Measurements from ENCODE around the gene BICC1. TPM values are rescaled to one million over a fixed set of nuclear protein-coding genes. Genes with fewer than 3 reads are reported as not detected.

Gene BICC1
- total RNA-seq, 1 donor from 2014 or later = 32.5 TPM

DNA sequence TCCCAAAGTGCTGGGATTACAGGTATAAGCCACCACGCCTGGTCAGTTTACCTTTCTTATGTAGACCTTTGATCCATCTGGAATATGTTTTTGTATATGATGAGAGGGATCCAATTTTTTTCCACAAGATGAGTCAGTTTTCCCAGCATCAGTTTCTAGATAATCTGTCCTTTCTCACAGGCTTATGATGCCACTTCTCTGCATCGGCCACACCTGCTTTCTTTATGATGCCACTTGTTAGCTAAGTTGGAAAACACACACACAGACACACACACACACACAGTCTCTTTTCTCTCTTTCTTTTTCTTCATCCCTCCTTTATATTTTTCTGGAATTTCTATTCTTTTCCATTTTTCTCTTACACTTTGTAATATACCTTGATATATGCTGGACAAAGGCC is 240.8 kb downstream of the BICC1 start:
- DNase-seq = no peak

DNA sequence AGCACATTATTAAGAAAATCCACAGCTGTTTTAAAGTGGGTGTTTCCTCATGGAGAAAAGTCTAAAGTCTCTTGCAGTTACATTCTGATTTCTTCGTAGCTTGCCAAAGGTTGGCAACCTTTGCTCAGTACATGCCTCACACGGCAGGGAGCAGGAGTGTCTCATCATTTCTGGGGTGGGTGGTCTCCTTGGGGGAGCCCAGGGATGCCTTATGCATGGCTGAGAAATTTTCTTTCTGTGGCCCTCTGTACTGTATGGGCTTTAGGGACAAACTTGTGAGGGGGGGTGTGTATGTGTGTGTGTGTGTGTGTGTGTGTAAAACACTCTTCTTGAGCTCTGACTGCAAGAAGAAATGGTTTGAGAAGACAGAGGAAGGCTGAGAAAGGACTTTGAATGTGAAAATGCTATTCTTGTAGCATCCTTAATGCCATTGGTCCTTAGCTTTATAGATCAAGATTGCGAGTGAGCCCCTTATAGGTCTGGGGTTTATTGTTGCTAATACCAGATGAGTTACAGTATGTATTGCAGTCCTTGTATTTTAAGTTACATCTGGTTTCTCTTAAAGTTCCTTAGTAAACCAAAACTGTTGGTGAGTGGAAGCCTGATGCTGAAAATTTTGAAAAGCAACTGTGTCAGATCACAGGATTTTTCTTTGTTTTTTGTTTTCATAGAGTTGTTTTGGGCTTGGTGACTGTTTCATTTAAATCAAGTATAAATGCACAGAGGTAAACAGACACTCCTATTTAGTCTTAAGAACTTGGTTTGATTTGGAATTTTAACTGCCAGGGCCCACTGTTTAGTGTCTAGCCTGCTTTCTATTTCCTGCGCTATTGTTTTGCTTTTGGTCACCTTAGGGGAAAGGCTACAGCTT is 242.0 kb downstream of the BICC1 start:
- DNase-seq = peak; percentile 45

DNA sequence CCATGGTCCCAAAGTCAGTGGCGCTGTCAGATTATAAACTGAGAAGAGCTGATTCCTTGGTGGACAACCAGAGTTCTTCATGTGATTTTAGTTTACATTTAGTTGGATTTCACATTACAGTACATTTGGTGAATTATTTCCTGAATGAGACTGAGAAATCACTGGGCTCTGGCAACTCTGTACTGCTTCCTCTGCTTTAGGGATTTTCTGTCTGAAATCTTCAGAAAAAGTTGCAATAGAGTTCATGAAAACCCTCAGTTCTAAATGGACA is 242.6 kb downstream of the BICC1 start:
- peak; percentile 45 for DNase-seq

DNA sequence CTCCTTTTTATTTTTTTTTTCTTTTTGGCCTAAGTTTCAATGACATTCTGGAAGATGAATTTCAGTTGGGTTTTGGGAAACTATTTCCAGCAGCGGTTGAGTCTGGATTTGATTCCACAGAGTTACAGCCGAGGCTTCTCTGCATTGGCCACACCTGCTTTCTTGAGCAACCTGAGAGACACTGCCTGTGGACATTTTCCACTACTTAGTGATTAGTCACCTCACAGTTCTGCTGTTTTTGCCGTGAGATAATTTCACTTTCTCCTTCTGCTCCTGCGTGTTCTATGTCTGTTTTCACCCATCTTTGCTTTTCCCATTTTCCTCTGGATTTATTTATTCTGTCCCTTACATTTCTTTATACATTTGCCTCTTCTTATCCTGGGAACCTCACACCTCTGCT is 243.0 kb downstream of the BICC1 start:
- DNase-seq = peak; percentile 66

DNA sequence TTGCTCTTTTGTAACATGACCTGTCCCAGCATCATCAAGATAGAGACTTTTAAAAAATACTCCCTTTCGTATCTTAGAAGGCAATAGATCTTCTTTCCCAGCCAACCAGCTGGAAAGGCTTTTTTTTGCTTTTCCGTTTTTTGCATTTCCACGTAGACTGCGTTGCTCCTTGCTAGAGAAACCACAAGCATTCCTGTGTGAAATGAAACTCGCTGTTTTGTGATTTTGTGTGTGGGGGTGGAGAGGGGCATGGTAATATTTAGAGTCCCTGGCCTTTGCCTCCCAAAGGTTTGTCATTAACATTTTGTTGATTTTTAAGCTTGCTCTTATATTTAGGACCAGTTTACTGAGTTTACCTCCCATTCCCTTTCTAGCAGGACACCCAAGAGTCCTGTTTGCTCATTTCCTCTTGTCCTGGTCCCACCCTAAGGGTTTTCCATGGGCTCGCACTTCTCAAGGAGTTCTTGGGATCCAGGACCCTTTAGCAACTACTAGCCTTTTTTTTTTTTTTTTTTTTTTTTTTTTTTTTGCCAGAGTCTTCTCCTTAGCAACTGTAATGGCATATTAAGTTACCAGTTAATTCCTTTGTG is 243.6 kb downstream of the BICC1 start:
- no peak for DNase-seq

DNA sequence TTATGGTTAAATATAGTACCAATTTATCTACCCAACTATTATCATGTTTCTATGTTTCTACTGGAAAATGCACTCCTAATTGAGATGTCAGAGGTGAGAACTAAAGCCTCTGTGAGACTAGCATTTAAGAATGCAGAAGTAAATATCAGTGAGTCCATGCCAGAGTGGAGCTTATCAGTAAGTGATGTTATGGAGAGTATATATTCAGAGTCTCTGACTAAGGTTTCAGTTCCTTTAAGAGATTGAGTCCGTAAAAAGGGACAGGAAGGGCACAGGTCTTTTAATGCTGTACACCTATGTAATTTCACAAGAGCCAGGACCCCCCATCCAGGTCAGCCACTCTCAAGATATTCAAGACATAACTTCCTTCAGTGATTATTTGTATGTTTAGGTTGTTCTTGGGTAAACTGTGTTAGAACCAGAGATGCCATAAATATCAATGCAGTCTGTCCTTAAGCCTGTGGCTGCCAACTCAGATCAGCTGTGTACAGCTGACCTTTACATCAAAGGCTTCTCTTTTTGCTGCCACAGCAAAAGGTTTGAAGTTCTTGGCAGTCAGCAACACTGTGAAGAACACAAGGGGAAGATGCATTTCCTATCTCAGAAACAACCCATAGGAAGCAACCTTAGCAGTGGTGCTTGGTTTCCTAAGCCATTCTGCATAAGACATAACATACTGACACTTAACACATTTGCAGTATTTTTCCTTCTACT is 244.8 kb downstream of the BICC1 start:
- peak; percentile 45 for DNase-seq

DNA sequence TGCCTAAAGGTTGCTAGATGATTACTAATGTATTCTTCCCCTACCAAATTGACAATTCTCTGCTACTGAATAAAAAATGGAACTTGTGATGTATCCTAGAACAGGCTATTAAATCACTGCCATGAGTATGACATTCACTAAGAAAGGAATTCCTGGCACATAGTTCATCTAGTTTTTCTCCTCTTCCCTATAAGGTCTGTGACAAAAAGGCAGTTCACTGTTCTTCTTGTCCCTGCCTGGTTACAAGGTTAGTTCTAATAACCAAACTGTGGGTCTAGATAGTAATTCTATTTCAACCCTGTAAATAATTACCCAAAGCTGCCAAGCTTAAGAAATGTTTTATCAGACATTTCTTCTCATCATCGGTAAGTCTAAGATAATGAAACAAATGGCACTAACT is 245.6 kb downstream of the BICC1 start:
- no peak for DNase-seq

DNA sequence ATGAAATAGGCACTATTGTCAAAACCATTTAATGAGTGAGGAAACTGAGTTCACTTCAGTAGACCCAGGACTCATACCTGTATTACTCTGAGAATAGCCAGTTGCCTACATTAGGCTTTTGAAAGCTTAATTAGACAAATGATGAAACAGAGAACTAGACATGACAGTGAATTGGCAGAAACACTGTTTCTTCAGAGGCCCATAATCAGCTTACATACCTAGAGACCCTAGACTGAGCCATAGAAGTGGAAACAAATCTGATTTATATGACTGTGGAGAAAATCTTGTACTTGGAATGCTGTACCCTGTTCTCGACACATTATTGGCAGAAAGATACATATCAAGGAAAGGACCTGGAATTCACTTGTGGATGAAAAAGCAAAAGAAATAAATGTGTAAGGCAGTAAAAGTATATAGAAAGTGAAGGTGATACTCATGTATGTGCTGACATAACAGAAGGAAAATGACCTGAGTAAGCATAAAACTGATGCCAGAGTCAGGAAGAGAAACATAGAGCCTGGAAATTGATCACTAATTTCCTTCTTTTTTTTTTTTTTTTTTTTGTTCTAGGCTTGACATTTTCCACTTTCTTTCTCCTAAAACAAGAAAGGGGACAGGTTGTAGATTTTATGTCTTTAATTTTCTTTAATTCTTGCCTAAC is 251.5 kb downstream of the BICC1 start:
- DNase-seq = peak; percentile 57

DNA sequence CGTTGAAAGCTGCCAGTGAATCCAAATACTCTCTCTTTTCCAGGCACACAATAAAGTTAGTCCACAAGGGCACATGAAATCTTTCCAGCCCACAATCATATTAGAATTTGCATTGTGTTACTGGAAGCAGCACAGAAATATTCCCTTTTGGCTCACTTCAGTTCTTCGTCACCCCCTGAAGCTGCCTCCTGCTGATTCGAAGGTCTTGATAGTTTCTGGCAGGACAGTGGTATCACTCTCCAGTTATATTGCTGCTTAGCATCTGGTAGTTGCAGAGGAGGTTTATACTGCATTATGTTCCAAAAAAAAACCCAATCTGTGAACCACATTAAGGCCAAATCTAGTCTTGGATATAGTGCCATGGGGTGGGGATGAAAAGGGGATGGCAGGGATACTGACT is 253.2 kb downstream of the BICC1 start:
- no peak for DNase-seq

DNA sequence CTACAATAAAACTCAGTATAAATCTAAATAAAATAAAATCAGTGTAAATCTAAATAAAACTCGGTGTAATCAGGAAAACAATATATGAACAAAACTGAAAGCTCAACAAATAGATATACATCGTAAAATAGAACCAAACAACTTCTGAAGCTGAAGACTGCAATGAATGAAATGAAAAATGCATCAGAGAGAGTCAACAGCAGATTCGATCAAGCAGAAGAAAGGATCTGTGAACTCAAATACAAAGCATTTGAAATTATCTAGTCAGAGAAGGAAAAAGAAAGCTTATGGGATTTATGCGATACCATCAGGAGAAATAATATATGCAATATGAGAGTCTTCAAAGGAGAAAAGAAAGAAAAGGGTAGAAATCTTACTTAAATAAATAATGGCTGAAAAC is 255.0 kb downstream of the BICC1 start:
- no peak for DNase-seq

DNA sequence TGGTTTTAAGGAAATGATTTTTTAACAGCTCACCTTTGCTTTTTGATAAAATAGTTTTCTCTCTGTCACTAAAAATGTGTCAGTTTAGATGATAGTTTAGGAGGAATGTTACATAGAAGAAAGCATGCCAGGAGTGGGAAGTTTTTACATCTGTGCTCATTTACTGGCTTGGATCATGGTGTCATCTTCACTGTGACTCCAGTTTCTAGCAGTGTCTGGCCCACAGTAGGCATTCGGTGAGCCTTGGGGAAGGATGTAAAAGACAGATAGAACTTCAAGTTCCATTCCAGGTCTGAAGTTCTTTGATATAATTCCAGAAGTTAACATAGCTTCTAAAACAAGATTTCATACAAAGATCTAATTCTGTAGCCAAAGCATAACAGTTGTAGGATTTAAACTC is 259.2 kb downstream of the BICC1 start:
- DNase-seq = no peak

DNA sequence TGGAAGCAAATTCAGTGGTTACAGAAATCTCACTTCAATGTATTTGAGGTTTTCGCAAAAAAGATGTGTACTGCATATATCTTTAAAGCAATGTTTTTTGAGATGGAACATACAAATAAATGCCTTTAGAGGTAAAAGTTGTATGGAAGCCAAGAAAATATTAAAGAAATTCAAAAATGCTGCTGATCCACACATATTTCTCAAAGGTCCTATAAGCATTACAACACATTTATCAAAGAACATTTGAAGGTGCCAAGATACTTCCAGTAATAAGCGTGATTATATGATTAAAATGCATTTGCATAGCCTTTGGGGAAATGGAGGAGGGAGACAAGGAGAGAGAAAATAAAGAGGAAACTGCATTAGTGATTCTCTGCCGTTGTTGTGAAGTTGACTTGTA is 260.1 kb downstream of the BICC1 start:
- no peak for DNase-seq

DNA sequence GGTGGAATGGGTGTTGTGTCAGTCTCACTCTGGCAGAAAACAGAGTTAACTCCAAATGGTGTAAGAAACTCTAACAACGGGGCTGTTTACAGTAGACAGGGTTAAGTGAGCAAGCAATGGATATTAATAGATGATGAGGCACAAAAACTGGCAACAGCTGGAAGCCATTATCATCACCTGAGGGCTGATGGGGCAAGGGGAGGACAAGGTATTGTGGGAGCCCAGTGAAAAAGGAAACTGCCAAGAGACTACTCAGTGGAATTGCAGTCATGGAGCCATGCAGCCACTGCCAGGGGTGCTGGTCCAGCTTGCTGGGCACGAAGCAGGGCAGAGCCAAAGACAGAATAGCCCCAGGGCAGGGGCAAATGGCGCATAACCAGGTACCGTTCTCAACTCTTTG is 260.7 kb downstream of the BICC1 start:
- DNase-seq = no peak

DNA sequence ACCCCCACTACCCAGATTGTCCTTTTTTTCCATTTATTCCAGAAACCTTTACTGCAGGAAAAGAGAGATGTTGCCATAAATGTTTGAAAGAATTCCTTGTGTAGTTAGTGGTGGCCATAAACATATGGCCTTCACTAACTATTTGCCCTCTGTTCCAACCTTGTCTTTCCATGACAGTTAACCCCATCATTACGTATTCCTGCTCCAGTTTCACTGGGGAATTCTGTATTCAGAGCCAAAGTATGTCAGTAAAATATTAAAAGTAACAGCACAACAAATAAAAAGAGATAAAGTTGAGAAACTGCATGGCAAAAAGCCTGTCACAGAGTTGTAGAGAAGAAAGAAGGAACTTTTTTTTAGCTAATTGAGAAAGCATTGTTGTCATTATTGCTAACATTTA is 261.3 kb downstream of the BICC1 start:
- DNase-seq = no peak

DNA sequence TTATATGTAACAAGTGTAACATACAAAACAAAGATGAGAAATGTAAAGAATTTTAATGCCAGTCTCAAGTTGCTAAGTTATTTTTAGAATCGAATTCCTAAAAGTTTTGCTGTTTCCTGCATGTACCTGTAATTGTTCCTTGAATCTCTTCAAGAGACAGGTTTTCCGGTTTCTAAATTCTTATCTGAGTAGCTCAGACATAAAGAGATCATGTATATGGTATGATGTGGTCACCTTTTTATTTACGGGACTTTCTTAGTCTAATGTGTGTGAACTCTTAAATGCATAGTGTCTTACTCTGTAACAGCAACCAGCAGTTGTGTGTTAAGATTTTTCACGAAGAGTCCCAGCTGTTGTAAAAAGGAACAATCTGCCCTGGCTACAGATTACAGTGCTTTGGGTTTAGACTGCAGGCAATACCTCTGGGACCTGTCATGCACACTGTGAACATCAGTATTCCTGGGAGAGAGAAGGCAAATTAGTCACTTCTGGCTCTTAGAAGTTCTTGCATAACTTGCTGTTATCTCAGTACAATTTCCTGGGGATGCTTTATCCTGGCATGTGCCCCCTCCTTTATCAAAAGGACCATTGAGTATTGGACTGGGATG is 263.4 kb downstream of the BICC1 start:
- no peak for DNase-seq

DNA sequence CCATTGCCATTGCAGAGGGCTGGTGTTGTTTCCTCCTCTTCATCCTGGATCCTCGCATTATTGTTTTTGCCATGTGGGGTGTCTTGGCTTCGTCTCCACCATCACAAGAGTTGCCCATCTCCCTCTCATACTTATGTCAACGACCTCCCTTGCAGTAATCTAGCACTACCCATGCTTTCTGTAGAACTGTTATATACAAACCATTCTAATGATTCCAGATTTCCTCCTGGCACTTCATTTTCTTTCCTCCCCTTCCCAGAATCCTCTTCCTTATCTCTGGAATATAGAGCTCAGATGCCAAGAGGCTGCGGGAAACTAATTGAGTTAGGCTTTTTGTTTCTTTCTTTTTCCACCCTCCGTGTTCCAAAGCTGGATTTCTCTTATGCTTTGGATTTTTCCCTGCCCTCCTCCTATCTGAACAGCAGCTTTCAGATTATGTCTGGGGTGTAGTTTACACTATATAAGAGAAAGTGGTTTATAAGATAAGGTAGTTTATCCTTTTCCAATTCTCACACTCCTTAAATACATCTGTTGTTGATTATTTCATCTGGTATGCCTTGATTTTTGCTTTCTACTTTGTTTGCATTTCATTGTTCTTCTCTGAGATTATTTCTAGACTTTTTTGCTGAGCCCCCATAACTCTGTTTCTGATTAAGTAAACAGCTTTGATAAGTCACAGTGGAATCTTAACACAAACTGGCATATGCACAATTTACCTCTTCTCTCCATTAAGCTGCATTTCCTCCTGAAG is 264.1 kb downstream of the BICC1 start:
- DNase-seq = no peak

DNA sequence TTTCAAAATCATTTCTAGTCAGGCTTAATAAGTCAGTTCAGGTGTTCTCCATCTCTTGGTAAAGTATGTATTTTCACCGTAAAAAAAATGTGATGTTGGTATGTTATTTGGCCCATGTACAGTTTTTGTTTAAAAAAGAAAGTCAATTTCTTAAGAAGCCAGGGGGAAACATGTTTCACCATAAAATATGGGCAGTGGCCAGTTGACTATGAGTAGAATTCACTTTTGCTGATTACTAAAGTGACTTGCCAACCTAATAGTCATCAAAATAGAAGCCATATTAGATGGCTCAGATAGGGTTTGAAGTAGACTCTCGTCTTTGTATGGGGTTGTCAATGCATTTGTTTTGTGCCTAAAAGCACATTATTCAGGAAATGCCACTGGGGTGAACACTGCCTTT is 266.3 kb downstream of the BICC1 start:
- no peak for DNase-seq

DNA sequence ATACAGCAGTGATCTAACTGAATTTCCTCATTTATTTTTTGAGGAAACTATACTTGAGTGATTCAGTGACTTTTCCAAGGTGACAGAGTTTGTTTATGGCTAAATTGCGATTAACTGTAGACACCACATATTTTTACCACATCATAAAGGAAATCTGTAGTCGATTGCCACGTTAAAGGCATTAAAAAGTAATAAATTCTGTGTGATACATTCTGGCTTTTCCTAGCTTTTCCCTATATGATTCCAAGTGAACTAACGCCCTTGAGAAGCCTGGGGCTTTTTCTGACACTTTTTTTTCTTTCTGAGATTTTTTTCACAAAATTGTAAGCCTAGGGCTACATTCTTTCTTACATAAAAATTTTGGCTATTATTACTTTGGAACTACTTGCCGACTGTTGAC is 266.9 kb downstream of the BICC1 start:
- DNase-seq = no peak

DNA sequence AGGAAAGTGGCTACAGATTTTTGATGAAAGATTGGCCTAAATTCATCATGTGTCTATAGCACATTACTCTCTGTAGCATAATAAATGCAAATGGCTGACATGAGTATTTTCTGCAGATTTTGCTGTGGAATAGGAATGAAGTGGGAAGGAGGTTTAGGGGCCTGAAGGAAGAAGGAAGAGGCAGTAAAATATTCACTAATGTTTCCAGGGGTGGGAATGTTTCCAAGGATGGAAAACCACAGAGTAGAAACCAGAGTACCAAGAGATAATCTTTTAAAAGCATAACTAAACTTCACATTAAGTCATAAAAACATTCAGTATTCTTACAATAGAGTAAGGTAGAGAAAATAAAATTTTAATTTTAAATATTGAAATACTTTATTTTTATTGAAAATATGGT is 267.8 kb downstream of the BICC1 start:
- no peak for DNase-seq

DNA sequence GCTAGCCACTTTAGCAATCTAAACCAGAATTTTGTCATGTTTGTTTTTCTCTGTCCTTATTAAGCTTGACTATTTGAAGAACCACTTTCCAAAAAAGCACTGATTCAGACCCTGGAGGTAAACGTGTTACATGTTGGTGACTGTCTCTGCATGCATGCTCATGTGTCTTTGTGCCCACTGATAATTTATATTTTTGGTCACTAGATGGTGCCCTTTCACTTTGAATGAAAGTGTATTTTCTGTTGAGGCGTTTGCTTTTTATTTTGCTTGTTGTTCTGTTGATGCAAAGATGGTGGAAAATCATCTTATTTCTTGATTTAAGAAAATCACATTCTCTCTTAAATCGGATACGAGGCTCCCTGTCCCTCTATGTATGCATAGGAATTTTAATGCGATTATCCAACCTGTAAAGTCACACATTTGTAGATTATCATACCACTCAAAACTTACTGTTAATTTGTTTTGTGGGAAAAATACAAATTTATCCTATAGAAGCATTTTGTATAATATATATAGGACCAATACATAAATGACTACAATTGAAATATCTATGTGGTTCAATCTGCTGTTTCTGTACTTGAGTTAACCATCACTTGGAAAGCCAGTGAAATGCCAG is 269.3 kb downstream of the BICC1 start:
- DNase-seq = peak; percentile 87
